HCT116 (cell line): ENCODE measurements around the gene C11orf87. TPM values are rescaled to one million over a fixed set of nuclear protein-coding genes. Genes with fewer than 3 reads are reported as not detected.

Experiments used
- ATAC-seq: fragments of 200-7000 bp; cut with Tn5 transposase; 2 replicates; pipeline ENCODE4 v1.9.1; 2020; ENCODE audit warnings: mild to moderate bottlenecking, moderate library complexity
- BruUV-seq: library from RNA; stranded (reverse); fragments of 400-500 nt; replicated peaks from 2 replicates; lab custom pipeline; 2021; lab: Mats Ljungman, UMichigan
- CTCF ChIA-PET: fragments of 300-600 bp; sonication (Branson Sonifier 250); formaldehyde crosslinking; loops from one replicate; lab custom pipeline; 2021; ENCODE audit warnings: antibody characterized with exemption; lab: Charles Lee
- POLR2A ChIA-PET: fragments of 300-600, 350-600 bp; sonication (Branson Sonifier 250); formaldehyde crosslinking; loops from one replicate; lab custom pipeline; 2021; ENCODE audit warnings: antibody characterized with exemption; lab: Charles Lee
- RAD21 ChIA-PET, 2 experiments: fragments of 300-600 bp; sonication (Branson Sonifier 250); formaldehyde crosslinking; loops; one replicate each; lab custom pipeline; 2023; ENCODE audit warnings: low total read pairs in 2 of 2; ENCODE audit not compliant: uncharacterized antibody in 2 of 2, unreplicated experiment in 2 of 2, low non-redundant PET in 1 of 2; lab: Charles Lee
- DNase-seq: peaks from one replicate; pipeline ENCODE4 v3.0.0-alpha.2; 2010; ENCODE audit warnings: low read depth, low spot score
- H2AFZ ChIP-seq: fragments of 200-600 bp; shearing (Covaris generic), sonication (generic); 2 replicates; pipeline ENCODE4 v1.6.1; 2017; ENCODE audit warnings: low read depth, mixed run types, mixed read lengths, antibody characterized with exemption, low read length; ENCODE audit not compliant: poor library complexity, severe bottlenecking
- H3K27ac ChIP-seq: 2 replicates; pipeline ENCODE4 v1.5.1; 2012; ENCODE audit warnings: low read depth, low read length
- H3K27me3 ChIP-seq: fragments of 200-600 bp; sonication (generic); 2 replicates; pipeline ENCODE4 v1.6.1; 2016; ENCODE audit warnings: mixed run types, low read length, mixed read lengths; ENCODE audit not compliant: insufficient read depth
- H3K36me3 ChIP-seq, 2 experiments: fragments of 200-500 bp in 1 of 2; fragments of 200-600 bp in 1 of 2; sonication (Bioruptor generic) in 1 of 2; sonication (generic) in 1 of 2; 2 replicates each; pipeline versions ENCODE4 v1.5.1 to v1.6.1; 2014 to 2016; ENCODE audit warnings: low read length in 2 of 2, inconsistent platforms in 1 of 2, mixed read lengths in 1 of 2, mixed run types in 1 of 2; ENCODE audit not compliant: insufficient read depth in 2 of 2, control insufficient read depth in 1 of 2
- H3K4me1 ChIP-seq, 2 experiments: fragments of 200-600 bp in 1 of 2; sonication (generic) in 1 of 2; 2 replicates each; pipeline versions ENCODE4 v1.5.1 to v1.6.1; 2012 to 2017; ENCODE audit warnings: low read length in 2 of 2, inconsistent platforms in 1 of 2, mild to moderate bottlenecking in 1 of 2, mixed read lengths in 1 of 2, mixed run types in 1 of 2, moderate library complexity in 1 of 2; ENCODE audit not compliant: insufficient read depth in 2 of 2, control insufficient read depth in 1 of 2
- H3K4me2 ChIP-seq: fragments of 200-600 bp; sonication (generic); 2 replicates; pipeline ENCODE4 v1.6.1; 2017; ENCODE audit warnings: mixed run types, low read length, mixed read lengths
- H3K4me3 ChIP-seq, 2 experiments: fragments of 200-600 bp in 1 of 2; sonication (generic) in 1 of 2; replicated peaks in 1 of 2; 2 replicates each; pipeline ENCODE4 v1.5.1; 2011 to 2016; ENCODE audit warnings: low read length in 2 of 2, control low read depth in 1 of 2, low read depth in 1 of 2, mild to moderate bottlenecking in 1 of 2, mixed read lengths in 1 of 2, mixed run types in 1 of 2
- H3K79me2 ChIP-seq: fragments of 200-600 bp; sonication (generic); 2 replicates; pipeline ENCODE4 v1.6.1; 2017; ENCODE audit warnings: mild to moderate bottlenecking, mixed run types, low read length, moderate library complexity, mixed read lengths; ENCODE audit not compliant: insufficient read depth
- H3K9ac ChIP-seq: fragments of 200-600 bp; sonication (generic); 2 replicates; pipeline ENCODE4 v1.6.1; 2016; ENCODE audit warnings: low read length, mixed read lengths
- H3K9me2 ChIP-seq: fragments of 200-600 bp; sonication (generic), shearing (Covaris generic); 2 replicates; pipeline ENCODE4 v1.6.1; 2017; ENCODE audit warnings: mixed run types, mild to moderate bottlenecking, moderate library complexity; ENCODE audit not compliant: insufficient read depth
- H3K9me3 ChIP-seq, 2 experiments: fragments of 200-500 bp in 1 of 2; fragments of 200-600 bp in 1 of 2; sonication (Bioruptor generic) in 1 of 2; sonication (generic) in 1 of 2; 2 replicates each; pipeline ENCODE4 v1.6.1; 2014 to 2017; ENCODE audit warnings: low read length in 2 of 2, mixed read lengths in 2 of 2, inconsistent platforms in 1 of 2, low read depth in 1 of 2, mild to moderate bottlenecking in 1 of 2, mixed run types in 1 of 2, moderate library complexity in 1 of 2; ENCODE audit not compliant: control insufficient read depth in 1 of 2, insufficient read depth in 1 of 2
- H4K20me1 ChIP-seq: fragments of 200-600 bp; sonication (generic), shearing (Covaris generic); 2 replicates; pipeline ENCODE4 v1.6.1; 2017; ENCODE audit warnings: mixed run types, mild to moderate bottlenecking, moderate library complexity; ENCODE audit not compliant: insufficient read depth
- ATF3 ChIP-seq: IDR thresholded peaks from 2 replicates; pipeline ENCODE4 v1.6.1; 2012
- CBX3 ChIP-seq: IDR thresholded peaks from 2 replicates; pipeline ENCODE4 v1.6.1; 2012; ENCODE audit warnings: low read depth
- CEBPB ChIP-seq: IDR thresholded peaks from 2 replicates; pipeline ENCODE4 v1.6.1; 2012; ENCODE audit warnings: low read depth
- CTCF ChIP-seq, 3 experiments: fragments of 200-600 bp in 1 of 3; sonication (generic) in 1 of 3; IDR thresholded peaks in 2 of 3; conservative IDR thresholded peaks in 1 of 3; 2 replicates each; pipeline ENCODE4 v1.5.1; 2012 to 2017; ENCODE audit warnings: low read depth in 2 of 3, low read length in 2 of 3, antibody characterized with exemption in 1 of 3, borderline replicate concordance in 1 of 3, control low read depth in 1 of 3, mild to moderate bottlenecking in 1 of 3, mixed read lengths in 1 of 3, mixed run types in 1 of 3, moderate library complexity in 1 of 3; ENCODE audit not compliant: insufficient read depth in 1 of 3
- EGR1 ChIP-seq: IDR thresholded peaks from 2 replicates; pipeline ENCODE4 v1.6.1; 2012; ENCODE audit warnings: low read depth
- ELF1 ChIP-seq: IDR thresholded peaks from 2 replicates; pipeline ENCODE4 v1.6.1; 2012; ENCODE audit warnings: low read depth, borderline replicate concordance
- EZH2 ChIP-seq: fragments of 200-600 bp; sonication (generic); IDR thresholded peaks from 2 replicates; pipeline ENCODE4 v1.6.1; 2017; ENCODE audit warnings: antibody characterized with exemption, mixed run types
- EZH2phosphoT487 ChIP-seq: fragments of 200-600 bp; IDR thresholded peaks from 2 replicates; pipeline ENCODE4 v1.6.1; 2018; ENCODE audit warnings: antibody characterized with exemption, borderline replicate concordance
- FOSL1 ChIP-seq: IDR thresholded peaks from 2 replicates; pipeline ENCODE4 v1.6.1; 2012; ENCODE audit warnings: low read depth
- JUND ChIP-seq: IDR thresholded peaks from 2 replicates; pipeline ENCODE4 v1.6.1; 2012
- MAX ChIP-seq: IDR thresholded peaks from 2 replicates; pipeline ENCODE4 v1.6.1; 2012
- RAD21 ChIP-seq: IDR thresholded peaks from 2 replicates; pipeline ENCODE4 v1.6.1; 2012; ENCODE audit warnings: low read depth, mild to moderate bottlenecking
- REST ChIP-seq: IDR thresholded peaks from 2 replicates; pipeline ENCODE4 v1.6.1; 2012; ENCODE audit warnings: low read depth
- SIN3A ChIP-seq: IDR thresholded peaks from 2 replicates; pipeline ENCODE4 v1.6.1; 2012; ENCODE audit warnings: low read depth
- SP1 ChIP-seq: IDR thresholded peaks from 2 replicates; pipeline ENCODE4 v1.6.1; 2012; ENCODE audit warnings: low read depth
- ZBTB33 ChIP-seq: IDR thresholded peaks from 2 replicates; pipeline ENCODE4 v1.6.1; 2011; ENCODE audit warnings: mild to moderate bottlenecking, low read length, moderate library complexity; ENCODE audit not compliant: insufficient replicate concordance; ENCODE audit errors: extremely low read depth
- ZFX ChIP-seq: fragments of 450-650 bp; IDR thresholded peaks from 2 replicates; pipeline ENCODE4 v1.6.1; 2017
- ZNF274 ChIP-seq: fragments of 200-500 bp; sonication (Bioruptor generic); IDR thresholded peaks from 2 replicates; pipeline ENCODE4 v1.6.1; 2014; ENCODE audit warnings: mild to moderate bottlenecking, low read depth, low read length, inconsistent platforms
- intact Hi-C: fragments of 100-400 bp; cut with micrococcal nuclease; formaldehyde crosslinking; loops from 2 replicates; pipeline ENCODE4 v1.10.0; 2022
- total RNA-seq: library from RNA; stranded (reverse); gene quantifications from one replicate; pipeline ENCODE4 v1.2.1, GENCODE V29; 2021; ENCODE audit not compliant: unreplicated experiment

C11orf87 gene
- total RNA-seq, 1 experiment from 2014 or later: 0.05 TPM

GRCh38 chr11:109390752-109391151 is 31.2 kb upstream of the C11orf87 start:
- no peak overlapping the region for H3K27ac ChIP-seq
- no peak overlapping the region for H2AFZ ChIP-seq
- intact Hi-C loops: no loop called here
- TF ChIP-seq SP1 (no peak), ELF1 (no peak), JUND (no peak), RAD21 (no peak), FOSL1 (no peak), ZFX (no peak), ATF3 (no peak), CEBPB (no peak), SIN3A (no peak), REST (no peak), ZBTB33 (no peak), CTCF (IDR thresholded peaks at IDR 0.05 in 2 of 3, conservative IDR thresholded peaks at IDR 0.05 in 1 of 3; ENCODE audit: borderline replicate concordance in 1 of 3, insufficient read depth in 1 of 3, low read depth in 2 of 3, low read length in 2 of 3) (no peak), CBX3 (no peak), EGR1 (no peak), EZH2phosphoT487 (no peak), MAX (no peak), EZH2 (no peak), ZNF274 (no peak)
- ChIA-PET RAD21 (no interaction called here), POLR2A (no interaction called here), CTCF (no interaction called here)
- H3K27me3 ChIP-seq: no peaks in the 10 kb centered on the region
- no peaks in the 10 kb centered on the region for H3K36me3 ChIP-seq
- no peaks in the 10 kb centered on the region for H4K20me1 ChIP-seq
- DNase-seq (no peak), ATAC-seq (no peak)
- H3K9me3 ChIP-seq: no peaks in the 10 kb centered on the region
- BruUV-seq: no TSS peak
- no peaks in the 10 kb centered on the region for H3K9me2 ChIP-seq
- no peak overlapping the region for H3K4me3 ChIP-seq
- no peaks in the 10 kb centered on the region for H3K79me2 ChIP-seq
- no peaks in the 10 kb centered on the region for H3K4me1 ChIP-seq
- no peak overlapping the region for H3K9ac ChIP-seq
- H3K4me2 ChIP-seq: no peak overlapping the region
